HL-60 (cell line): Measurements from ENCODE around the gene ZNF594.
"Not testable (repeated sequence)": the region's sequence is repeated elsewhere in the genome, so short reads cannot be mapped to it uniquely, and the experiment has no call there.

Experiments
- DNase-seq, 2 experiments: peaks; one replicate each; pipeline ENCODE4 v3.0.0-alpha.2; 2010 to 2020; ENCODE audit warnings: low read depth in 1 of 2, low spot score in 1 of 2
- H3K27ac ChIP-seq: fragments of 250-450 bp; sonication (Bioruptor Pico); replicated peaks from 2 replicates; pipeline ENCODE4 v1.5.1; 2020; ENCODE audit warnings: mild to moderate bottlenecking, moderate library complexity
- H3K27me3 ChIP-seq: fragments of 250-450 bp; sonication (Bioruptor Pico); 2 replicates; pipeline ENCODE4 v1.5.1; 2021; ENCODE audit warnings: mild to moderate bottlenecking, moderate library complexity; ENCODE audit not compliant: insufficient read depth, poor library complexity, severe bottlenecking
- H3K4me3 ChIP-seq: replicated peaks from 2 replicates; pipeline ENCODE4 v1.5.1; 2011; ENCODE audit warnings: mild to moderate bottlenecking, control low read depth, low read length; ENCODE audit not compliant: insufficient read depth
- CTCF ChIP-seq: IDR thresholded peaks from one replicate; pipeline ENCODE4 v1.5.1; 2011; ENCODE audit warnings: low read length, control low read depth, inconsistent platforms; ENCODE audit not compliant: insufficient read depth
- GABPA ChIP-seq: IDR thresholded peaks from 2 replicates; pipeline ENCODE4 v1.6.1; 2012; ENCODE audit warnings: low read depth
- POLR2AphosphoS5 ChIP-seq: IDR thresholded peaks from 2 replicates; pipeline ENCODE4 v1.6.1; 2012; ENCODE audit warnings: low read depth
- REST ChIP-seq: IDR thresholded peaks from 2 replicates; pipeline ENCODE4 v1.6.1; 2012; ENCODE audit warnings: low read depth; ENCODE audit not compliant: insufficient replicate concordance
- SPI1 ChIP-seq: IDR thresholded peaks from 2 replicates; pipeline ENCODE4 v1.6.1; 2012; ENCODE audit warnings: low read depth, mild to moderate bottlenecking, borderline replicate concordance

ZNF594 gene

GRCh38 chr17:5236938-5237540, 45.4 kb upstream of the ZNF594 start:
- Histone ChIP-seq H3K4me3 (no peak overlapping the region), H3K27me3 (no peaks in the 10 kb centered on the region), H3K27ac (no peak overlapping the region)
- no peak for DNase-seq
- TF ChIP-seq GABPA: no peak

GRCh38 chr17:5234645-5235576, 43.2 kb upstream of the ZNF594 start, which contains the start of gene SCIMP:
Gene SCIMP, minus strand, starts transcription at chr17:5234860. Its CDS starts 105 bp downstream, at chr17:5234755.
- H3K4me3 ChIP-seq: no peak within 1 kb of the TSS
- DNase-seq: peak in 1 of 2 experiments; percentile 74
- H3K27ac ChIP-seq: no peak within 1 kb of the TSS
- H3K27me3 ChIP-seq: no peaks in the 10 kb centered on the region
- TF ChIP-seq CTCF (no peak), GABPA (no peak), SPI1 (peak; percentile 95)

GRCh38 chr17:5233492-5233891, 41.8 kb upstream of the ZNF594 start:
- DNase-seq, H3K4me3 ChIP-seq: not testable (repeated sequence)

GRCh38 chr17:5226940-5227878, 35.5 kb upstream of the ZNF594 start:
- Histone ChIP-seq H3K27ac (no peak overlapping the region), H3K27me3 (no peaks in the 10 kb centered on the region), H3K4me3 (no peak overlapping the region)
- DNase-seq: no peak
- TF ChIP-seq CTCF (no peak), SPI1 (no peak), GABPA (no peak), REST (no peak), POLR2AphosphoS5 (no peak)

More at GRCh38 chr17:5233492-5233891, 41.8 kb upstream of the ZNF594 start:
- H3K27me3 ChIP-seq, H3K27ac ChIP-seq: not testable (repeated sequence)

GRCh38 chr17:5225668-5226457, 34.2 kb upstream of the ZNF594 start:
- H3K4me3 ChIP-seq: no peak overlapping the region
- TF ChIP-seq GABPA: no peak
- peak; percentile 70 for TF ChIP-seq SPI1
- H3K27me3 ChIP-seq: no peaks in the 10 kb centered on the region
- DNase-seq: no peak
- H3K27ac ChIP-seq: no peak overlapping the region

- not testable (repeated sequence) for DNase-seq, H3K4me3 ChIP-seq, H3K27me3 ChIP-seq, H3K27ac ChIP-seq
These were observed 30.2 kb upstream of the ZNF594 start for GRCh38 chr17:5221912-5222311.
